Lung (tissue), 13 donors: Measurements from ENCODE around the gene SMCHD1. TPM values are rescaled to one million over a fixed set of nuclear protein-coding genes. Genes with fewer than 3 reads are reported as not detected.
A peak's percentile ranks its signal among the peaks of the same experiment; 100 is the strongest.

ENCODE experiments used
- ATAC-seq: fragments of 200-7000 bp; cut with Tn5 transposase; one replicate; pipeline ENCODE4 v1.9.1; 2020; ENCODE audit warnings: moderate number of reproducible peaks; ENCODE audit not compliant: insufficient read depth, low FRiP score
- DNase-seq, 3 donors: peaks; one replicate each; pipeline ENCODE4 v3.0.0-alpha.2; 2013 to 2017
- H3K27ac ChIP-seq, 2 donors: one replicate each; pipeline ENCODE4 v1.5.1; 2013; ENCODE audit warnings: mild to moderate bottlenecking in 2 of 2, moderate library complexity in 2 of 2, control low read depth in 1 of 2, inconsistent platforms in 1 of 2, low read depth in 1 of 2, low read length in 1 of 2
- H3K27me3 ChIP-seq, 3 donors: one replicate each; pipeline ENCODE4 v1.5.1; 2013; ENCODE audit warnings: low read length in 2 of 3; ENCODE audit not compliant: control insufficient read depth in 3 of 3, insufficient read depth in 3 of 3
- H3K36me3 ChIP-seq, 4 donors: one replicate each; pipeline ENCODE4 v1.5.1; 2013; ENCODE audit warnings: low read length in 4 of 4, mild to moderate bottlenecking in 1 of 4, moderate library complexity in 1 of 4; ENCODE audit not compliant: control insufficient read depth in 4 of 4, insufficient read depth in 4 of 4
- H3K4me1 ChIP-seq, 5 donors: one replicate each; pipeline ENCODE4 v1.5.1; 2013; ENCODE audit warnings: low read length in 5 of 5, mild to moderate bottlenecking in 2 of 5, moderate library complexity in 1 of 5; ENCODE audit not compliant: control insufficient read depth in 5 of 5, insufficient read depth in 5 of 5
- H3K4me3 ChIP-seq: one replicate; pipeline ENCODE4 v1.5.1; 2013; ENCODE audit warnings: mild to moderate bottlenecking, control low read depth, moderate library complexity
- H3K9ac ChIP-seq, 2 donors: one replicate each; pipeline ENCODE4 v1.5.1; 2013; ENCODE audit warnings: low read length in 2 of 2, control low read depth in 1 of 2; ENCODE audit not compliant: insufficient read depth in 1 of 2
- H3K9me3 ChIP-seq, 4 donors: one replicate each; pipeline ENCODE4 v1.5.1; 2013; ENCODE audit warnings: low read length in 3 of 4, mild to moderate bottlenecking in 1 of 4, moderate library complexity in 1 of 4; ENCODE audit not compliant: control insufficient read depth in 4 of 4, insufficient read depth in 3 of 4
- WGBS, 2 donors: extraction: QIAGEN DNeasy Blood & Tissue Kit; methylation state at CpG; one replicate each; pipeline ENCODE4 v1.1.7; 2013; 5-methylcytosine and 5-hydroxymethylcytosine counted together
- polyA plus RNA-seq, 2 donors: library from polyadenylated mRNA; stranded (reverse); fragments of 200-250 nt; gene quantifications; one replicate each; pipeline ENCODE4 v1.2.1, GENCODE V29; 2013
- small RNA-seq: library from RNA; depleted of rRNA; stranded (forward); fragments of <200 nt; gene quantifications from one replicate; pipeline ENCODE3, GENCODE V24; 2014; ENCODE audit warnings: low replicate concordance
- total RNA-seq, 2 donors: library from RNA; depleted of rRNA in 1 of 2; stranded (reverse); fragments of >200 nt in 1 of 2; gene quantifications; one replicate each; pipeline ENCODE4 v1.2.1, GENCODE V29; 2014 to 2021
- TF ChIP-seq, protein P1 (sequence below): IDR thresholded peaks from 2 replicates; pipeline ENCODE4 v1.5.1; 2012; ENCODE audit warnings: mild to moderate bottlenecking; ENCODE audit errors: control extremely low read depth, extremely low read depth
- donor health status: control.
- donor health status: control.
- donor health status: Bipolar disorder and iron deficiency.
- donor health status: healthy.
- donor health status: DM: yes; HTN: yes; CAD: no.

SMCHD1 gene
- total and polyA plus RNA-seq, 4 donors: 7.3 to 179 (median 31.4) TPM

DNA sequence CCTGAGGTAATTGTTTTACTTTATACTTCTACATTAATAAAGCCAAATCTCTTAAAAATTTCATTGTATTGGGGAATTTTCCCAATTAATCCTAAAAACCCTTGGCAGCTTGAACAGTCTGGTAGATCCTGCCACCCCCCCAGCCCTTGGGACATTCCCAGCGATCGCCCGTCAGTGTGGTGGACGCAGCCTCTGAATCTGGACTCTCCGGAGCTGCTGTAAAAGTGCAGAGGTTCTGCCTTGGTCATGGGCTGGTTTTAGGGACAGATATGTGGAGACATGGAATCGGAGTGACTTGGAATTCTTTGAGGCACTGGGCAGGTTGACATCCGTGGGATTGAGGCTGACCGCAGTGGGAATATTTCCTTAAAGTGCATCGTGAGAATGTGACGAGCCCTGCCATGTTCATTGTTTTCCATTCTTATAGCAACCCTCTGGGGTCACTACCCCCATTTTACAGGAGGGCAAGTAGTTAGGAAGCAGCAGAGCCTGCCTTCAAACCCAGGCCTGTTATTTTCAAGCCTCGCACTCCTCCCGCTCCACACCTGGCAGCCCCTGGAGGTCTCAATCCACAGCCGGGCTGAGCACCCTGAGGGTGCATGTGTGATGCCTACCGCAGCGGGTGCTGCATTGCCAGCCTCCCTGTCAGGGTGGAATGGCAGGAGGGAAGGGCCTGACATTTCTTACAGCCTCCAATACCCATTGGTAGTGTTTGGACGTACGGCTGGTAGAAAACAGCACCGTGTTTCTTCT, 197.8 kb downstream of the SMCHD1 start:
- H3K9me3 ChIP-seq: no peaks in the 10 kb centered on the region
- no peak overlapping the region for H3K9ac ChIP-seq
- ATAC-seq (no peak), DNase-seq (no peak)
- TF ChIP-seq, protein P1, sequence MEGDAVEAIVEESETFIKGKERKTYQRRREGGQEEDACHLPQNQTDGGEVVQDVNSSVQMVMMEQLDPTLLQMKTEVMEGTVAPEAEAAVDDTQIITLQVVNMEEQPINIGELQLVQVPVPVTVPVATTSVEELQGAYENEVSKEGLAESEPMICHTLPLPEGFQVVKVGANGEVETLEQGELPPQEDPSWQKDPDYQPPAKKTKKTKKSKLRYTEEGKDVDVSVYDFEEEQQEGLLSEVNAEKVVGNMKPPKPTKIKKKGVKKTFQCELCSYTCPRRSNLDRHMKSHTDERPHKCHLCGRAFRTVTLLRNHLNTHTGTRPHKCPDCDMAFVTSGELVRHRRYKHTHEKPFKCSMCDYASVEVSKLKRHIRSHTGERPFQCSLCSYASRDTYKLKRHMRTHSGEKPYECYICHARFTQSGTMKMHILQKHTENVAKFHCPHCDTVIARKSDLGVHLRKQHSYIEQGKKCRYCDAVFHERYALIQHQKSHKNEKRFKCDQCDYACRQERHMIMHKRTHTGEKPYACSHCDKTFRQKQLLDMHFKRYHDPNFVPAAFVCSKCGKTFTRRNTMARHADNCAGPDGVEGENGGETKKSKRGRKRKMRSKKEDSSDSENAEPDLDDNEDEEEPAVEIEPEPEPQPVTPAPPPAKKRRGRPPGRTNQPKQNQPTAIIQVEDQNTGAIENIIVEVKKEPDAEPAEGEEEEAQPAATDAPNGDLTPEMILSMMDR: no peak
- peaks cover 0 to 16% (median 6%) of the 10 kb centered on the region in 5 donors for H3K4me1 ChIP-seq
- WGBS, 2 donors: 88 to 96% methylated on average over 18 of the region's 18 CpGs
- H3K4me3 ChIP-seq: no peak overlapping the region
- H3K36me3 ChIP-seq: no peaks in the 10 kb centered on the region
- H3K27ac ChIP-seq: no peak overlapping the region
- H3K27me3 ChIP-seq: peaks cover 0 to 22% (median 22%) of the 10 kb centered on the region in 3 donors

DNA sequence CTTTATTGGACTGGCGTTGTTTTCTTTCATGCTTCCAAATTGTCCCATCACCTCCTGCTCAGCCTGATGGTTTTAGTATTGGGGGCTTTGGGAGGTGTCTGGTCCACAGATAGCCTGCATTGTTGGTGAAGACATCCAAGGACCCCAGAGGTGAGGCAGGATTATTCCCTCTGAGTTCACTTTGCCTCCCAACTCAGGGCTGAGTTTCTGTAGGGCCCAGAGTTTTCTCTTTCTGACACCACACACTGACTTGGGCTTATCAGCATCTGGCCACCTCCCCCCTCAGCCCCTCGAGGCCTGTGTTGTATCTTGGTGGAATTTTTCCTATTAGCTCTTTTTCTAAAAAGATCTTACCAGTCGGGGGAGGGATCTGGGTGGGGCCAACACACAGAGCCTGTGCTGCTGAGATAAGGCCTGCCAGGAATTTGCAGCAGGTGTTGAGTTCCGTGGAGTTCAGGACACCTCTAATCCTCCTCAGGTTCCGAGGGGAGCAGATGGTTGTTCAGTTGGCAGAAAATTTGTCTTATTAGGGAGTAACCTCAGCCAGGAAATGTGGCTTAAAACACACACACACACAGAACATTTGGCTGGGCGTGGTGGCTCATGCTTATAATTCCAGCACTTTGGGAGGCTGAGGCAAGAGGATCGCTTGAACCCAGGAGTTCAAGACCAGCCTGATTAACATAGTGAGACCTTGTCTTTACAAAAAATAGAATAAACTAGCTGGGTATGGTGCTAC, 198.6 kb downstream of the SMCHD1 start:
- no peaks in the 10 kb centered on the region for H3K36me3 ChIP-seq
- no peak overlapping the region for H3K9ac ChIP-seq
- ATAC-seq: no peak
- no peaks in the 10 kb centered on the region for H3K9me3 ChIP-seq
- TF ChIP-seq, protein P1: no peak
- DNase-seq: peak in 1 of 3 donors; percentile 28
- peaks cover 0 to 16% (median 6%) of the 10 kb centered on the region in 5 donors for H3K4me1 ChIP-seq
- peaks cover 0 to 15% (median 14%) of the 10 kb centered on the region in 3 donors for H3K27me3 ChIP-seq
- H3K4me3 ChIP-seq: no peak overlapping the region
- H3K27ac ChIP-seq: no peak overlapping the region
- 57 to 66% methylated on average over 7 of the region's 7 CpGs for WGBS, 2 donors

Small RNA genes lying within 50 kb of the gene (small RNA-seq; reads per million reads assigned to genes)
- not detected for gene RF00019
- not detected for gene RNU6-340P

Other genes starting within 250 kb of the SMCHD1 start
- gene METTL4, start 84.2 kb upstream of the SMCHD1 start, total RNA-seq: 10 to 100 TPM in 1 of 2 donors, 1 to 10 TPM in 1; 9.6 to 19.3 TPM
- 1 to 10 TPM; 5.3 to 6.7 TPM for gene METTL4, start 84.2 kb upstream of the SMCHD1 start, polyA plus RNA-seq
- gene NDC80, start 84.2 kb upstream of the SMCHD1 start, total RNA-seq: 1 to 10 TPM in 1 of 2 donors, under 1 TPM in 1; 0.55 to 3.9 TPM
- gene NDC80, start 84.2 kb upstream of the SMCHD1 start, polyA plus RNA-seq: 1 to 10 TPM; 1.1 to 3.4 TPM
- 10 to 100 TPM; 13.9 to 63.2 TPM for gene EMILIN2, start 191.3 kb downstream of the SMCHD1 start, total RNA-seq
- 10 to 100 TPM; 13.5 to 58.0 TPM for gene EMILIN2, start 191.3 kb downstream of the SMCHD1 start, polyA plus RNA-seq